Measurements from ENCODE around the gene TMOD4. TPM values are rescaled to one million over a fixed set of nuclear protein-coding genes. Genes with fewer than 3 reads are reported as not detected.

Gene TMOD4
- total and polyA plus RNA-seq, 10 of the 15 experiments (the other 5 are each of a cell fraction or from before 2014, with no cell fraction given), result 0.30 to 1.2 (median 0.50) TPM; not detected in 1

DNA sequence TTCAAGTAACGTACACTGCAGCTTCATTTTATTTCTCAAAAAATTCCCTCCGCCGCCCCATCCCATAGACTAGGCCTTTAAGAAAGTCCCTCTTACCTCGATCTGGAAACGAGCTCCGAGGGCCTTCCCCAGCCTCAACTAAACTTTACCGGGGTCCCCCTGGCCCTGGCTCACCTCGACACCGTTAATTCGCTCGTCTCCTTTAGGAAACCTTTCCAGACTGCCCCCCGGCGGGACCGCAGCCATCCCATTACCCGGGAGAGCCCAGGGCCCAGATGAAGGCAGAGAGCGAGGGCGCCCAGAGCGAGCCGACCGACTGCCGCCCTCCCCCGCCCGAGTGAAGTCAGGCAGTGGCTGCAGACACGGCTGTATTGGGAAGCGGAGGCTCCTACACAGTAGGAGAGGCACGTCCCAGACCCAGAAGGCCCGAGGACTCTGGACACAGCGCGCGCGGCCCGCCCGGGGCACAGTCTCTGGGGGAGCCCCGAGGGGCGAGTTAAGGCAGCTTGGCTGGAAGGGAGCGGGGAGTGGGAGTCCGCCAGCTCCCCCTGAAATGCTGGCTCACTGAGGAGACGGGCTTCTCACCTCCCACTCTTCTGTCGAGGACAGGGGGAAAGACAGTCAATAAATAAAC is 44.0 kb downstream of the TMOD4 start (continued):
- TF ChIP-seq BRCA1 (IDR thresholded peaks at IDR 0.05; ENCODE audit: low read depth, low read length), result no peak
- TF ChIP-seq EED (IDR thresholded peaks at IDR 0.05; ENCODE audit: low read depth), result no peak

DNA sequence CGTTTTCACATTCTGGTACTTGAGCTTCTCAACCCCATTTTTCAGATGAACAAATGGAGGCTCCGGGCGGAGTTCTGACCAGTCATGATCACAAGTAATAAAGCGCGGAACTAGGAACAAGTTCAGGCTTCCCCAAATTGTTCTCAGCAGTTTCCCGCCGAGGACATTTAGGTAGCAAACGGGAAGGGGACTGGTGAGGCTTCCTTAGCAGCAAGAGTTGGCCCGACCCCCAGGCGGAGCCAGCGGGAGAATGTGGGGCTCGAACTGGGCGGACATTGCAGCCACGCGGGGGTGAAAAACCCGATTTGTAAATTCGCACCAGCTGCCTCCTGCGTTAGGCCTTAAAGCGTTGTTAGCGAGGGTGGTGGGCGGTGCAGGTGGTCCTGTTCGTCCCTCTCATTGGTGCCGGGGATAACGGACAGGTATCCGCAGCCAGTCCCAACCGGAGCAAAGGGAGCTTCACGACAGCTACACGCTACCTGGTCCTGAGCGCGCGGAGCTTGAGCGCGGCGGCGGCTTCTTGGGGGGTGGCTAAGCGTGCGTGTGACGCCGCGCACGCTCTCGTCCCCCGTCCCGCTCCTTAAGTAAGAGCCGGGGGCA is 44.7 kb downstream of the TMOD4 start:
- DNase-seq (ENCODE audit: low read depth, low spot score) (peak; percentile 39), FAIRE-seq (no peak), ATAC-seq (peak; percentile 98)
- Histone ChIP-seq H3K4me2 (ENCODE audit: control insufficient read depth, insufficient read depth) (peak overlapping the region; percentile 14), H3K27ac (ENCODE audit: control insufficient read depth, insufficient read depth) (0 out of 2 replicates have a peak overlapping the region, but pooled peaks have one; percentile 15), H3K9me3 (replicated peaks; ENCODE audit: control insufficient read depth, insufficient read depth, low read length) (no peaks in the 10 kb centered on the region), H3K4me3 (peak overlapping the region; percentile 31; the same call in 1 of the 2 replicates), H3K9ac (ENCODE audit: control insufficient read depth, insufficient read depth, low read length) (no peak overlapping the region; the same call in 1 of the 2 replicates), H3K27me3 (replicated peaks in 1 of 2; ENCODE audit: control insufficient read depth in 2 of 2, insufficient read depth in 2 of 2, low read length in 1 of 2) (no peaks in the 10 kb centered on the region), H3K79me2 (ENCODE audit: control insufficient read depth, insufficient read depth, low read length) (no peaks in the 10 kb centered on the region), H3K36me3 (ENCODE audit: control insufficient read depth in 2 of 2, insufficient read depth in 2 of 2, low read length in 1 of 2) (no peaks in the 10 kb centered on the region), H2AFZ (ENCODE audit: control insufficient read depth, low read depth, low read length) (peak overlapping the region; percentile 65), H4K20me1 (ENCODE audit: control insufficient read depth, insufficient read depth) (no peaks in the 10 kb centered on the region), H3K4me1 (ENCODE audit: control insufficient read depth, insufficient read depth, low read length) (peaks cover 8% of the 10 kb centered on the region; the same call in 1 of the 2 replicates)
- no TSS peak for BruUV-seq (replicated peaks)
- in situ Hi-C loops (cut with MboI), result no loop called here
- intact Hi-C loops (cut with micrococcal nuclease; ENCODE audit: unreplicated experiment), result no loop called here
- ChIA-PET POLR2A (no interaction called here), CTCF (interaction anchor here (0.9 to 3.3 kb wide), 2 partner anchors 25 to 32 kb away, joined by 3 to 8 read pairs; partner anchors contain the start of gene TNFAIP8L2), RAD21 (ENCODE audit: unreplicated experiment) (interaction anchor here (1.1 kb wide), 1 partner anchor 31 kb away, joined by 3 read pairs; no protein-coding TSS in a partner anchor), SMC1A (ENCODE audit: uncharacterized antibody, unreplicated experiment) (interaction anchor here (0.5 to 1.3 kb wide), 2 partner anchors 59 to 346 kb away, joined by 3 read pairs; partner anchors contain the start of gene VPS72)
- WGBS (ENCODE audit: insufficient coverage, insufficient replicate concordance, low lambda C conversion rate, missing lambda C conversion rate), result 22% methylated on average over 45 of the region's 45 CpGs
- TF ChIP-seq RBBP5 (conservative IDR thresholded peaks at IDR 0.05) (no peak), GATAD2B (conservative IDR thresholded peaks at IDR 0.05; ENCODE audit: low read depth) (no peak), STAT1 (conservative IDR thresholded peaks at IDR 0.05) (no peak), WRNIP1 (IDR thresholded peaks at IDR 0.05; ENCODE audit: borderline replicate concordance, low read depth, low read length) (no peak), CBX5 (IDR thresholded peaks at IDR 0.05; ENCODE audit: low read depth) (no peak), SUPT20H (IDR thresholded peaks at IDR 0.05; ENCODE audit: borderline replicate concordance, control insufficient read depth, low read depth, low read length) (no peak), GABPA (IDR thresholded peaks at IDR 0.05; ENCODE audit: low read depth) (no peak), TCF7 (IDR thresholded peaks at IDR 0.05; ENCODE audit: borderline replicate concordance) (no peak), KLF5 (IDR thresholded peaks at IDR 0.05; ENCODE audit: partially characterized antibody) (no peak), ZNF622 (IDR thresholded peaks at IDR 0.05) (no peak), FOXK2 (IDR thresholded peaks at IDR 0.05) (no peak), ESRRA (IDR thresholded peaks at IDR 0.05; ENCODE audit: low read length) (no peak), MEF2B (IDR thresholded peaks at IDR 0.05; ENCODE audit: partially characterized antibody, poor library complexity, severe bottlenecking) (no peak), NFYA (IDR thresholded peaks at IDR 0.05; ENCODE audit: borderline replicate concordance, low read depth, low read length) (no peak)
- TF ChIP-seq, protein P1, sequence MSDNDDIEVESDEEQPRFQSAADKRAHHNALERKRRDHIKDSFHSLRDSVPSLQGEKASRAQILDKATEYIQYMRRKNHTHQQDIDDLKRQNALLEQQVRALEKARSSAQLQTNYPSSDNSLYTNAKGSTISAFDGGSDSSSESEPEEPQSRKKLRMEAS (IDR thresholded peaks at IDR 0.05; ENCODE audit: low read depth, low read length), result no peak
- TF ChIP-seq, protein P2, sequence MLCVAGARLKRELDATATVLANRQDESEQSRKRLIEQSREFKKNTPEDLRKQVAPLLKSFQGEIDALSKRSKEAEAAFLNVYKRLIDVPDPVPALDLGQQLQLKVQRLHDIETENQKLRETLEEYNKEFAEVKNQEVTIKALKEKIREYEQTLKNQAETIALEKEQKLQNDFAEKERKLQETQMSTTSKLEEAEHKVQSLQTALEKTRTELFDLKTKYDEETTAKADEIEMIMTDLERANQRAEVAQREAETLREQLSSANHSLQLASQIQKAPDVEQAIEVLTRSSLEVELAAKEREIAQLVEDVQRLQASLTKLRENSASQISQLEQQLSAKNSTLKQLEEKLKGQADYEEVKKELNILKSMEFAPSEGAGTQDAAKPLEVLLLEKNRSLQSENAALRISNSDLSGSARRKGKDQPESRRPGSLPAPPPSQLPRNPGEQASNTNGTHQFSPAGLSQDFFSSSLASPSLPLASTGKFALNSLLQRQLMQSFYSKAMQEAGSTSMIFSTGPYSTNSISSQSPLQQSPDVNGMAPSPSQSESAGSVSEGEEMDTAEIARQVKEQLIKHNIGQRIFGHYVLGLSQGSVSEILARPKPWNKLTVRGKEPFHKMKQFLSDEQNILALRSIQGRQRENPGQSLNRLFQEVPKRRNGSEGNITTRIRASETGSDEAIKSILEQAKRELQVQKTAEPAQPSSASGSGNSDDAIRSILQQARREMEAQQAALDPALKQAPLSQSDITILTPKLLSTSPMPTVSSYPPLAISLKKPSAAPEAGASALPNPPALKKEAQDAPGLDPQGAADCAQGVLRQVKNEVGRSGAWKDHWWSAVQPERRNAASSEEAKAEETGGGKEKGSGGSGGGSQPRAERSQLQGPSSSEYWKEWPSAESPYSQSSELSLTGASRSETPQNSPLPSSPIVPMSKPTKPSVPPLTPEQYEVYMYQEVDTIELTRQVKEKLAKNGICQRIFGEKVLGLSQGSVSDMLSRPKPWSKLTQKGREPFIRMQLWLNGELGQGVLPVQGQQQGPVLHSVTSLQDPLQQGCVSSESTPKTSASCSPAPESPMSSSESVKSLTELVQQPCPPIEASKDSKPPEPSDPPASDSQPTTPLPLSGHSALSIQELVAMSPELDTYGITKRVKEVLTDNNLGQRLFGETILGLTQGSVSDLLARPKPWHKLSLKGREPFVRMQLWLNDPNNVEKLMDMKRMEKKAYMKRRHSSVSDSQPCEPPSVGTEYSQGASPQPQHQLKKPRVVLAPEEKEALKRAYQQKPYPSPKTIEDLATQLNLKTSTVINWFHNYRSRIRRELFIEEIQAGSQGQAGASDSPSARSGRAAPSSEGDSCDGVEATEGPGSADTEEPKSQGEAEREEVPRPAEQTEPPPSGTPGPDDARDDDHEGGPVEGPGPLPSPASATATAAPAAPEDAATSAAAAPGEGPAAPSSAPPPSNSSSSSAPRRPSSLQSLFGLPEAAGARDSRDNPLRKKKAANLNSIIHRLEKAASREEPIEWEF (IDR thresholded peaks at IDR 0.05; ENCODE audit: insufficient replicate concordance, low read depth, low read length), result no peak

Measured in GM12878 (cell line).